Endothelial cell (in vitro differentiated cells): ENCODE data around the gene SPR. TPM values are rescaled to one million over a fixed set of nuclear protein-coding genes. Genes with fewer than 3 reads are reported as not detected.

ENCODE experiments used
- DNase-seq: peaks from one replicate; pipeline ENCODE4 v3.0.0; 2021; ENCODE audit warnings: low spot score
- H3K27ac Mint-ChIP-seq: one replicate; pipeline ENCODE4 v1.8.0; 2021; ENCODE audit warnings: mixed read lengths, inconsistent platforms; ENCODE audit not compliant: unreplicated experiment
- H3K27me3 Mint-ChIP-seq: one replicate; pipeline ENCODE4 v1.8.0; 2021; ENCODE audit warnings: mild to moderate bottlenecking, moderate library complexity, mixed read lengths, inconsistent platforms; ENCODE audit not compliant: unreplicated experiment
- H3K36me3 Mint-ChIP-seq: one replicate; pipeline ENCODE4 v1.8.0; 2021; ENCODE audit warnings: mild to moderate bottlenecking, low read depth, mixed read lengths, inconsistent platforms; ENCODE audit not compliant: unreplicated experiment
- H3K4me1 Mint-ChIP-seq: one replicate; pipeline ENCODE4 v1.8.0; 2021; ENCODE audit warnings: mild to moderate bottlenecking, mixed read lengths, inconsistent platforms; ENCODE audit not compliant: unreplicated experiment
- H3K4me3 Mint-ChIP-seq: one replicate; pipeline ENCODE4 v1.8.0; 2021; ENCODE audit warnings: mild to moderate bottlenecking, mixed read lengths, inconsistent platforms; ENCODE audit not compliant: unreplicated experiment
- H3K9me3 Mint-ChIP-seq: one replicate; pipeline ENCODE4 v1.8.0; 2021; ENCODE audit warnings: mixed read lengths, inconsistent platforms; ENCODE audit not compliant: unreplicated experiment
- total RNA-seq: library from RNA; stranded (reverse); fragmentation: NEBNext Ultra II Directional; extraction: Animal tissue kit (Norgen Biotek cat#: 25700); gene quantifications from one replicate; pipeline ENCODE4 v1.2.1, GENCODE V29; 2021; ENCODE audit not compliant: unreplicated experiment
- TF ChIP-seq, protein P1 (sequence below): fragments of 200-600 bp; sonication (generic); IDR thresholded peaks from one replicate; pipeline ENCODE4 v1.5.0; 2021; ENCODE audit warnings: antibody characterized with exemption; ENCODE audit not compliant: unreplicated experiment

SPR gene
- total RNA-seq, 1 donor from 2014 or later: 12.2 TPM

- peak overlapping the region; percentile 86 for H3K4me3 Mint-ChIP-seq
- H3K27ac Mint-ChIP-seq: peak overlapping the region; percentile 24
- no peak for DNase-seq
- H3K9me3 Mint-ChIP-seq: no peaks in the 10 kb centered on the region
- H3K27me3 Mint-ChIP-seq: peaks cover 27% of the 10 kb centered on the region
- H3K36me3 Mint-ChIP-seq: peaks cover 8% of the 10 kb centered on the region
- TF ChIP-seq, protein P1, sequence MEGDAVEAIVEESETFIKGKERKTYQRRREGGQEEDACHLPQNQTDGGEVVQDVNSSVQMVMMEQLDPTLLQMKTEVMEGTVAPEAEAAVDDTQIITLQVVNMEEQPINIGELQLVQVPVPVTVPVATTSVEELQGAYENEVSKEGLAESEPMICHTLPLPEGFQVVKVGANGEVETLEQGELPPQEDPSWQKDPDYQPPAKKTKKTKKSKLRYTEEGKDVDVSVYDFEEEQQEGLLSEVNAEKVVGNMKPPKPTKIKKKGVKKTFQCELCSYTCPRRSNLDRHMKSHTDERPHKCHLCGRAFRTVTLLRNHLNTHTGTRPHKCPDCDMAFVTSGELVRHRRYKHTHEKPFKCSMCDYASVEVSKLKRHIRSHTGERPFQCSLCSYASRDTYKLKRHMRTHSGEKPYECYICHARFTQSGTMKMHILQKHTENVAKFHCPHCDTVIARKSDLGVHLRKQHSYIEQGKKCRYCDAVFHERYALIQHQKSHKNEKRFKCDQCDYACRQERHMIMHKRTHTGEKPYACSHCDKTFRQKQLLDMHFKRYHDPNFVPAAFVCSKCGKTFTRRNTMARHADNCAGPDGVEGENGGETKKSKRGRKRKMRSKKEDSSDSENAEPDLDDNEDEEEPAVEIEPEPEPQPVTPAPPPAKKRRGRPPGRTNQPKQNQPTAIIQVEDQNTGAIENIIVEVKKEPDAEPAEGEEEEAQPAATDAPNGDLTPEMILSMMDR: no peak
- peaks cover 32% of the 10 kb centered on the region for H3K4me1 Mint-ChIP-seq
Observed at GRCh38 chr2:72915320-72915906, 28.2 kb downstream of the SPR start.

GRCh38 chr2:72915907-72916742 is 28.9 kb downstream of the SPR start:
- peak; percentile 65 for DNase-seq
- peaks cover 8% of the 10 kb centered on the region for H3K36me3 Mint-ChIP-seq
- peak overlapping the region; percentile 24 for H3K27ac Mint-ChIP-seq
- TF ChIP-seq, protein P1: no peak
- peaks cover 27% of the 10 kb centered on the region for H3K27me3 Mint-ChIP-seq
- H3K4me3 Mint-ChIP-seq: peak overlapping the region; percentile 86
- H3K4me1 Mint-ChIP-seq: peaks cover 32% of the 10 kb centered on the region
- no peaks in the 10 kb centered on the region for H3K9me3 Mint-ChIP-seq

GRCh38 chr2:72916743-72917137 is 29.5 kb downstream of the SPR start:
- H3K4me3 Mint-ChIP-seq: peak overlapping the region; percentile 87
- no peak for DNase-seq
- peaks cover 26% of the 10 kb centered on the region for H3K27me3 Mint-ChIP-seq
- H3K4me1 Mint-ChIP-seq: peaks cover 32% of the 10 kb centered on the region
- H3K36me3 Mint-ChIP-seq: peaks cover 8% of the 10 kb centered on the region
- TF ChIP-seq, protein P1: no peak
- H3K9me3 Mint-ChIP-seq: no peaks in the 10 kb centered on the region
- H3K27ac Mint-ChIP-seq: no peak overlapping the region

- TF ChIP-seq, protein P1: no peak
- peaks cover 13% of the 10 kb centered on the region for H3K36me3 Mint-ChIP-seq
- no peak within 1 kb of the TSS for H3K27ac Mint-ChIP-seq
- peaks cover 31% of the 10 kb centered on the region for H3K27me3 Mint-ChIP-seq
- H3K4me1 Mint-ChIP-seq: peaks cover 32% of the 10 kb centered on the region
- H3K9me3 Mint-ChIP-seq: no peaks in the 10 kb centered on the region
- H3K4me3 Mint-ChIP-seq: peak within 1 kb of the TSS; percentile 87
- DNase-seq: peak; percentile 59
Observed at GRCh38 chr2:72917138-72917876, 30.1 kb downstream of the SPR start, which contains the start of gene EMX1. EMX1 (plus strand) TSS chr2:72917519; CDS start chr2:72917853, 334 bp downstream.
